ENCODE data around the gene DYRK1A.

GRCh38 chr21:37429356-37429755, 62.8 kb downstream of the DYRK1A start:
- TF ChIP-seq, protein P1, sequence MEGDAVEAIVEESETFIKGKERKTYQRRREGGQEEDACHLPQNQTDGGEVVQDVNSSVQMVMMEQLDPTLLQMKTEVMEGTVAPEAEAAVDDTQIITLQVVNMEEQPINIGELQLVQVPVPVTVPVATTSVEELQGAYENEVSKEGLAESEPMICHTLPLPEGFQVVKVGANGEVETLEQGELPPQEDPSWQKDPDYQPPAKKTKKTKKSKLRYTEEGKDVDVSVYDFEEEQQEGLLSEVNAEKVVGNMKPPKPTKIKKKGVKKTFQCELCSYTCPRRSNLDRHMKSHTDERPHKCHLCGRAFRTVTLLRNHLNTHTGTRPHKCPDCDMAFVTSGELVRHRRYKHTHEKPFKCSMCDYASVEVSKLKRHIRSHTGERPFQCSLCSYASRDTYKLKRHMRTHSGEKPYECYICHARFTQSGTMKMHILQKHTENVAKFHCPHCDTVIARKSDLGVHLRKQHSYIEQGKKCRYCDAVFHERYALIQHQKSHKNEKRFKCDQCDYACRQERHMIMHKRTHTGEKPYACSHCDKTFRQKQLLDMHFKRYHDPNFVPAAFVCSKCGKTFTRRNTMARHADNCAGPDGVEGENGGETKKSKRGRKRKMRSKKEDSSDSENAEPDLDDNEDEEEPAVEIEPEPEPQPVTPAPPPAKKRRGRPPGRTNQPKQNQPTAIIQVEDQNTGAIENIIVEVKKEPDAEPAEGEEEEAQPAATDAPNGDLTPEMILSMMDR (IDR thresholded peaks at IDR 0.05; ENCODE audit: low read depth, low read length) = no peak
- no peak for TF ChIP-seq POLR2A (IDR thresholded peaks at IDR 0.05; ENCODE audit: extremely low read depth, insufficient read length)

Measured in NB4 (cell line).